ENCODE results near the gene MTFR1L. TPM values are rescaled to one million over a fixed set of nuclear protein-coding genes. Genes with fewer than 3 reads are reported as not detected.

Gene MTFR1L
- polyA plus RNA-seq, 1 experiment: 65.8 TPM

DNA sequence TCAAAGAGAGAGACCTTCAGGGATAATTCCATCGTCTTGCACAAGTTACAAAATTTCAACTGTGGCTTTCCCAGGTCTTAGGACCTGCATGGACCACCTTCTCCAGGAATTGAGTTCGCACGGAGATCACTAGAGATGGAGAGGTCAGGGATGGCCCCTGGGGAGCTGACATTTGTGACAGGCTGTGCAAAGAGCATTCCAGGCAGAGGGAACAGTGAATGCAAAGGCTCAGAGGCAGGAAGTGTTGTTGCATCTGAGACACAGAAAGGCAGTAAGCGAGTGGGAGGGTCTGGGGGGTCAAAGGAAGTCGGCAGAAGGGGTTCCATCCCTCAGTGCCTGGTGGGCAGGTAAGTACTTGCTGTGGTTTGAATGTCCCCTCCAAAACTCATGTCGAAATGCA, 29.3 kb upstream of the MTFR1L start:
- Histone ChIP-seq H3K4me3 (ENCODE audit: low read depth, low read length) (no peak overlapping the region), H3K27ac (ENCODE audit: low read depth, low read length) (no peak overlapping the region), H3K27me3 (ENCODE audit: control insufficient read depth, insufficient read depth, low read length) (no peaks in the 10 kb centered on the region), H3K9me3 (ENCODE audit: control insufficient read depth, insufficient read depth, low read length) (no peaks in the 10 kb centered on the region)
- TF ChIP-seq, protein P1, sequence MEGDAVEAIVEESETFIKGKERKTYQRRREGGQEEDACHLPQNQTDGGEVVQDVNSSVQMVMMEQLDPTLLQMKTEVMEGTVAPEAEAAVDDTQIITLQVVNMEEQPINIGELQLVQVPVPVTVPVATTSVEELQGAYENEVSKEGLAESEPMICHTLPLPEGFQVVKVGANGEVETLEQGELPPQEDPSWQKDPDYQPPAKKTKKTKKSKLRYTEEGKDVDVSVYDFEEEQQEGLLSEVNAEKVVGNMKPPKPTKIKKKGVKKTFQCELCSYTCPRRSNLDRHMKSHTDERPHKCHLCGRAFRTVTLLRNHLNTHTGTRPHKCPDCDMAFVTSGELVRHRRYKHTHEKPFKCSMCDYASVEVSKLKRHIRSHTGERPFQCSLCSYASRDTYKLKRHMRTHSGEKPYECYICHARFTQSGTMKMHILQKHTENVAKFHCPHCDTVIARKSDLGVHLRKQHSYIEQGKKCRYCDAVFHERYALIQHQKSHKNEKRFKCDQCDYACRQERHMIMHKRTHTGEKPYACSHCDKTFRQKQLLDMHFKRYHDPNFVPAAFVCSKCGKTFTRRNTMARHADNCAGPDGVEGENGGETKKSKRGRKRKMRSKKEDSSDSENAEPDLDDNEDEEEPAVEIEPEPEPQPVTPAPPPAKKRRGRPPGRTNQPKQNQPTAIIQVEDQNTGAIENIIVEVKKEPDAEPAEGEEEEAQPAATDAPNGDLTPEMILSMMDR (IDR thresholded peaks at IDR 0.05; ENCODE audit: low read depth, low read length): no peak
- no peak for DNase-seq (ENCODE audit: low read depth, low spot score)
- CTCF ChIA-PET: no interaction called here
- POLR2A ChIA-PET: no interaction called here

DNA sequence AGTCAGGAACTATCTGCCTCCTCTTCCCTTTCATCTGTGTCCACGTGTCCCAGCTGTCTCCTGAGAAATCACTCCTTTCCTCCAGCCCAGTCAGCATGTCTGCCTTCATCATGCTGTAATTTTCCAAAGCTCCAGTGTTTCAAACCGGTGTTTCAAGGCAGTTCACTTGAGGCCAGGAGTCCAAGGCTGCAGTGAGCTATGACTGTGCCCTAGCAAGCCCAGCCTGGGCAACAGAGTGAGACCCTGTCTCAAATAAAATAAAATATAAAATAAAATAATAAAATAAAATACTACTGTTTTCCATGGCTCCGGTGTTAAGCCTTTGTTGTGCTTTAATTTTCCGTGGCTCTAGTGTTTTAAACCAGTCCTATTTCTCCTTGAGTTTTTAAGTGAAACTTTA, 27.6 kb upstream of the MTFR1L start:
- Histone ChIP-seq H3K27me3 (ENCODE audit: control insufficient read depth, insufficient read depth, low read length) (no peaks in the 10 kb centered on the region), H3K27ac (ENCODE audit: low read depth, low read length) (no peak overlapping the region), H3K4me3 (ENCODE audit: low read depth, low read length) (no peak overlapping the region), H3K9me3 (ENCODE audit: control insufficient read depth, insufficient read depth, low read length) (no peaks in the 10 kb centered on the region)
- CTCF ChIA-PET: interaction anchor here (1.2 to 5.1 kb wide), 3 partner anchors 173 to 183 kb away, joined by 3 to 43 read pairs (median 4); no protein-coding TSS in a partner anchor
- TF ChIP-seq, protein P1 (IDR thresholded peaks at IDR 0.05; ENCODE audit: low read depth, low read length): no peak
- DNase-seq (ENCODE audit: low read depth, low spot score): no peak
- POLR2A ChIA-PET: no interaction called here

DNA sequence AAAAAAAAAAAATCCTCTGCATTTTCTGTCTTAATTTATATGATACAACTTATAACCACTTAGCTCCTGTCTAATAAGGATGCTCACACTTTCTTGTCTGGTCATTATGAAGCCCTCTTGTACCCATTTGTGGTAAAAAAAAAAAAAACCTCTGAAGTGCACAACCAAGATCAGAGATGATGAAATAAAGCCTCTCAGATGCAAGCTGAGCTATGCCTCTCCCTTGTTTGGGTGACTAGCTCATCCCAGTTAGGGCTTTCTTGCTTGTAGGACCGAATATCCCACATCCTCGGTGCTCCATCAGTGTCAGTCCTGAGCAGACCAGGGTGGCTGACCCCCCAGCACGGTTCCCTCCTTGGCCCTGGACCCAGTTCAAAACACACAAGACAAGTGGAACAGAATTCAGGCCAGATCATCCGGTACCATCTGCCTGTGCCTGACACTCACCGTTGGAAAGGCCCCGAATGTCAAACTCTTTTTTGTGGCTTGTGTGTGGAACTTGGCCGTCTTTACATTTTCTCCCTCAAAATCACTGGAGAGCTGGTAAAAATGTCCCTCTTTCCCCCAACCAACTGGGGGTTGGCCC, 26.1 kb upstream of the MTFR1L start:
- Histone ChIP-seq H3K27me3 (ENCODE audit: control insufficient read depth, insufficient read depth, low read length) (no peaks in the 10 kb centered on the region), H3K27ac (ENCODE audit: low read depth, low read length) (no peak overlapping the region), H3K4me3 (ENCODE audit: low read depth, low read length) (no peak overlapping the region), H3K9me3 (ENCODE audit: control insufficient read depth, insufficient read depth, low read length) (no peaks in the 10 kb centered on the region)
- CTCF ChIA-PET: interaction anchor here (0.6 to 5.1 kb wide), 4 partner anchors 19 to 185 kb away, joined by 3 to 43 read pairs (median 4); no protein-coding TSS in a partner anchor
- TF ChIP-seq, protein P1 (IDR thresholded peaks at IDR 0.05; ENCODE audit: low read depth, low read length): no peak
- POLR2A ChIA-PET: interaction anchor here (0.7 kb wide), 1 partner anchor 86 kb away, joined by 4 read pairs; no protein-coding TSS in a partner anchor
- no peak for DNase-seq (ENCODE audit: low read depth, low spot score)

DNA sequence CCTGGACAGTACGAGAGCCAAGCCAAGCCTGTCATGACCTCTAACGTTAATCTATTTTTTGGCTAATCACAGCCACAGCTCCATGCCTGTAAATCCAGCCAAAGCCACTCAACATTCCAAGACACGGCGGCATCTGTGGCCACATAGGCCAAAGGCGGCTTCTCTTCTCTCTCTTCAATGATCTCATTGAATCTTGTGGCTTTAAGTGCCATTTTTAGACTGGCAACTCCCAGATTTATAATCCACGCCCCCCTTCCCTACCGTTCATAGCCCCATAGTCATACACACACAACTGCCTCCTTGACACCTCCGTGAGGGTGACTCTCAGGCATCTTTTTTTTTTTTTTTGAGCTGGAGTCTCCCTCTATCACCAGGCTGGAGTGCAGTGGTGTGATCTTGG, 25.4 kb upstream of the MTFR1L start:
- TF ChIP-seq, protein P1 (IDR thresholded peaks at IDR 0.05; ENCODE audit: low read depth, low read length): no peak
- no peaks in the 10 kb centered on the region for H3K9me3 ChIP-seq (ENCODE audit: control insufficient read depth, insufficient read depth, low read length)
- ChIA-PET CTCF (interaction anchor here (5.1 kb wide), 1 partner anchor 185 kb away, joined by 43 read pairs; no protein-coding TSS in a partner anchor), POLR2A (no interaction called here)
- H3K27me3 ChIP-seq (ENCODE audit: control insufficient read depth, insufficient read depth, low read length): no peaks in the 10 kb centered on the region
- DNase-seq (ENCODE audit: low read depth, low spot score): no peak
- no peak overlapping the region for H3K4me3 ChIP-seq (ENCODE audit: low read depth, low read length)
- no peak overlapping the region for H3K27ac ChIP-seq (ENCODE audit: low read depth, low read length)

DNA sequence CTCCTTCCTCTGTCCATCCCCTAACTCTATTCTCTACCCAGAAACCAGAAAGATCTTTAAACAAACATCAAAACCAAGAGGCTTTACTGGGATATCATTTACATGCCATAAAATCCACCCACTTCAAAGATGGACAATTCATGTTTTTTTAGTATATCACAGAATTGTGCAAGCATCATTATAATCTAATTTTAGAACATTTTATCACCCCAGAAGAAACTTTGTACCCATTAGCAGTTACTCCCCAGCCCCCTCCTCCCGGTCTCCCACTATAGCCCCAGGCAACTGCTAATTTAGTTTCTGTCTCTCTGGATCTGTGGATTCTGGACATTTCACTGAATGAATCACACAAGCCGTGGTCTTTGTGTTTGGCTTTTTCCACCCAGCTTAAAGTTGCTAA, 24.5 kb upstream of the MTFR1L start:
- H3K27ac ChIP-seq (ENCODE audit: low read depth, low read length): no peak overlapping the region
- TF ChIP-seq, protein P1 (IDR thresholded peaks at IDR 0.05; ENCODE audit: low read depth, low read length): no peak
- no peaks in the 10 kb centered on the region for H3K27me3 ChIP-seq (ENCODE audit: control insufficient read depth, insufficient read depth, low read length)
- CTCF ChIA-PET: interaction anchor here (1.1 to 5.1 kb wide), 3 partner anchors 15 to 186 kb away, joined by 3 to 43 read pairs (median 3); no protein-coding TSS in a partner anchor
- no peak for DNase-seq (ENCODE audit: low read depth, low spot score)
- POLR2A ChIA-PET: no interaction called here
- H3K9me3 ChIP-seq (ENCODE audit: control insufficient read depth, insufficient read depth, low read length): no peaks in the 10 kb centered on the region
- no peak overlapping the region for H3K4me3 ChIP-seq (ENCODE audit: low read depth, low read length)

Data from AG04450 (cell line).